Suppressor macrophage treated with lipopolysaccharide for 4 hours (primary cell): ENCODE measurements around the gene DNAJA4.
A peak's percentile ranks its signal among the peaks of the same experiment; 100 is the strongest.

ENCODE experiments used
- DNase-seq: peaks from one replicate; pipeline ENCODE4 v3.0.0-alpha.2; 2020

The DNAJA4 gene

DNA sequence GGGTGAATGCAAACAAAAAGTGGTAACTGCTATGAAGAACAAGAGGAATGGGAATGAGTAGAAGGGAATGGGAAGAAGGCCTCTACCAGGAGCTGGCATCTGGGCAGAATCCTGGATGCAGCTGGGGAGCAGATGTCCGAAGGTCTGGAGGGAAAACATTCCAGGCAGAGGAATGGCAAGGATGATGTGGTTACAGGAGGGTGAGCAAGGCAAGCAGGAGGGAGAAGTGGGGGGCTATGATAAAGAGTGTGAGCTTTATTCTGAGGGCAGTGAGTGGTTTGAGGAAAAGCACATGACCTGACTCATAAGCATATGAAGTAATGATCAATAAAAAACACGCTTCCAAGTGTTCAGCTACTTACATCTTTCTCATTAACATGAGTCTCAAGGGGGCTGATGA lies 18.0 kb downstream of the DNAJA4 start:
- DNase-seq = no peak

DNA sequence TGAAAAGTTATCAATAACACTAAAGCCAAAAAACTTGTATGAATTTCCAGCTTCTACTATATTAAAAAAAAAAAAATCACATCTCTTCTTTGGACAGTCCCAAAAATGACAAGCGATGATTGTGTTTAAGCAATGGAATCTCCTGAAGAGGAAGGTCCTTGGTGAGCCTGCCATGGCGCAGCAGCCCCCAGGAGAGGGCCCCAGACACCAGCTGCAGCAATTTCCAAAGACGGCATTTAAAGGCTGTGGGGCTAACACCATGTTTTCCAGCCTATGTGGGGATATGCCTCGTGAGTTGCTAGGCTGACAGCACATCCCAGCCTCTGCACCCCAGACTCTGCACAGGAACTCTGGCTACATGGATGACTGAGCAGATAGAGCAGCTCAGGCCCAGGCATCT lies 20.4 kb downstream of the DNAJA4 start:
- no peak for DNase-seq

DNA sequence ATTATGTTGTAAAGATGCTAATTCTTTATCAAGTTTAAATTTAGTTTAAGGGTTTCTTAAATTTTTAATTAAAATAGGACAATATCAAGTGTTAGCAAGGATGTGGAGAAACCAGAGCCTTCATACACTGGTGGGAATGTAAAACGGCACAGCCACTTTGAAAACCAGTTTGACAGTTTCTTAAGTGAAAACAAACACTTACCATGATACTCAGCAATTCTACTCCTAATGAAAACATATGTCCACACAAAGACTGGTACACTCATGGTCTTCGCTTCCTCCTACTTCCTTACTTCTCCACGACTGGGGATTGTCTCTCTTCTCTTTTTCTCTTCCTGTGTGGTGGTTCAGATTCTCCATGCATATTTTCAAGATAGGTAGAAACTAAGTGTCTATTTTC lies 25.9 kb downstream of the DNAJA4 start:
- DNase-seq = no peak

DNA sequence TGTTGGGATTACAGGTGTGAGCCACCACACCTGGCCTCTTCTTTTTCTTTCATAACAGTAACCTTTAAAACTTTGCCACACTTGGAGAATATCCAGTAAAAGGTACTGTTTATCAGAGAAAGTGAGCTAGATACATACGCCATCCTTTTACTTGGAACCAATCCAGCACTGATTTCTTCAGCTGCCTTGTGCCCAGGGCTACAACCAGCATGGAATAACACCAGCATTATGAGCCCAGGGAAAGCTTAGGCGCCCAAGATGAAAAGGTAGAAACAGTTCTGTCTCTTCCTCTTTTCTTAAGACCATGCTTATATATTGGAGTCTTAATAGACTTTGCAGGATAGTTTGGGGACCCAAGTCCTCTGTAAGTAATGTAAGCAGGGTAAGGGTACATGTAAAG lies 26.7 kb downstream of the DNAJA4 start:
- DNase-seq = no peak

DNA sequence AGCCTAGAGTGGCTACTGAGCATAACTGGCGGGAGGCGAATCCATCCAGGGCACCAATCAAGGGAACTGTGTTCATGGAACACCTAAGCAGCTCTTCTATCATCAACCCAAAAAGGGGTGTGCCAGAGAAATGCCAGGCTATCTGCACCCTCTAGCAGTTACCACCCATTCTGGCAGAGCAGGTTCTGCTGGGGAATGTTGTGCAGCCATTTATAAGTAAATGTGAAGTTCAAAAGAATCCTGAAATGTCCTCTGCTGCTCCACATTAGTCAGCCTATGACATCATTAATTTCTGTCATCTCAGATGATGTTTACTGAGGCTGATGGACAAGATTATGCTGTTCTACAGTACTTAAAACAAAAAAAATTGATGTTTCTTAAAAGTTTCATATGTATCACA lies 27.3 kb downstream of the DNAJA4 start:
- DNase-seq = no peak

DNA sequence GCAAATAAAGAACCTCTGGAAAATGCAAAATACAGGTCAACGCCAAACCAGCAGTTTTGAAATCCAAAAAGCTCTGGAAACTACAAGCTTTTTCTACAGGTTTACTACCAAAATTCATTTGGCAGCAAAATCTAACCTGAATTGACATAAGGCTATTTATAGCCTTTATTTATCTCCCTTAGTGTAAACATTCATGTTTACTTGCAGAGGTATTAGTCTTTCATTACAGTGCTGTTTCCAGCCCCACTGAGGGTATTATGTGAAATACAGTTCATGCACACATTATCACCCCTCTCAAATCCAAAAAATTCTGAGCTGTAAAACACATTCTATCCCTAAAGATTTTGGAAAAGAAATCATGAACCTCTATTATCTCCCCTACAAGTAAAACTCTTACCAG lies 27.9 kb downstream of the DNAJA4 start:
- DNase-seq = no peak

DNA sequence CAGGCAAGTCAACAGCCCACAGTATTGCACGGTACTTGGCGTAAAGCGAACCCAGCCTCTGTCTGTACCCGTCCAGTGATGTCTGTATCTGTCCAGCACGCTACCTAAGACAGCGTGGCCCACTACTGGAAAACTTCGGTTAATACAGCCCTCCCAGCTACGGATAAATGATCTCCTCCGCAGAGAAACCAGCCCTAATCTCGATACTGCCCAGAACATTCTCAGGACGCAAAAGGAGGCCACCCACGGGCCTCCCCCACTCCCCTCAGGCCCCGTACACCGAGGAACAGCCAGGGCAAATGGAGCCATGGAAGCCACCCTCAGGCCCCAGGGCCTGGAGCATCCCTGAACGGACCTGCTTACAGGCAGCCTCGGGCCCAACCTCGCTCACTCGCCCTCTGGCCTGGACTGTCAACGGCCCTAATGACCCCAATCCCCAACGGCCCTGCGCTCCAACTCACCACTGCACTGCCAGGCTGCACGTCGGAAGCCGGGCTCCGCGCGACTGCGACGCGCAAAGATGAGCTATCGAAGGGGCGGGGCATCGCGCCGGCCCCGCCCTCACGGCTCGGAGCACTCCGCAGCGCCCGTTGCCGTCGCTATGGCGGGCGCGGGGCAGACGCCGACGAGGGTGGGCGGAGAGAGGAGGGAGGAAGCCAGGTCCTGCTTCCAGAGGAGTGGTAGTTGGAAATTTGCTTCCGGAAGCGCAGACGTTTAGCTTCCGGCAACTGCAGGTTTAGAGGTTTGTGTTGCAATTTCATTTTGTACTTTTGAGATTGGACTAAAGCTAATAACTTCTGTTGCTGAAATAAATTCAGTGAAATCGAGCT lies 35.0 kb downstream of the DNAJA4 start, which contains the start of gene SKIC8:
Gene SKIC8 (minus strand): TSS at position 509 of the 830 bp plus-strand sequence. CDS start 3,923 bp downstream, outside the sequence.
- DNase-seq = peak; percentile 97

DNA sequence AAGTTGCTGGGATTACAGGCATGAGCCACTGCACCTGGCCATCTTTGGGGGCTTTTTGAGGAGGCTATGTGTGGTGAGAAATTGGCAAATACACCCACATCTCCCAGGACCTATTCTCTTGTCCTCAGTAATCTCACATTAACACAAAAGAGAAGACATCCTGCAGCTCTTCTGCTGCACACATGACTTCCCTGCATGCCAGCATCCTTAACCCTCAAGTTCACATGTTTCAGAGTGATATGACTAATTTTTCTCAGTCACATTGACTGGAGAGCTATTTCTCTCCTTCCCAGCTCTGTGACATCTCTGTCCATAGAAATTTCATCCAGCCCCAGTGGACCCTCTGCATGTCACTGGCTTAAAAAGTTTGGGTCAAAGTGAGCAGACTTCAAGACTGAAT lies 37.0 kb downstream of the DNAJA4 start:
- peak; percentile 23 for DNase-seq

DNA sequence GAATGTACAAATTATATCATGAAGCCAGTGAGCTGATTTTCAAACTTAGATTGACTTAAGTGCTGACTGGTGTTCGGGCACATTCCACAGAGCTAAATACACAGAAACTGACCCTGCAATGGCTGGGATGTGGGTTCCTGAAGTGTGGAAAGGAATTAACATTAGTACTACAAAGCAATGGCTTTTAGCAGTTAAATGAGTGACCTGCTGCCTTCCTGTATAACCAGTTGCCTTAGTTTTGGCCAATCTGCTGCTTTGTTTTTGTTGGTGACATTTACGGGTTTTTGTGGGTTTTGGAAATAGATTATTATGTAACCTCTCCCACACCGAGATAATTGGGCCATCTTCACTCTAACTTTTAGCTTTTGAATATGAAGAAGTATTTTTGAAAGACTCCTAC lies 37.5 kb downstream of the DNAJA4 start:
- DNase-seq = peak; percentile 27

DNA sequence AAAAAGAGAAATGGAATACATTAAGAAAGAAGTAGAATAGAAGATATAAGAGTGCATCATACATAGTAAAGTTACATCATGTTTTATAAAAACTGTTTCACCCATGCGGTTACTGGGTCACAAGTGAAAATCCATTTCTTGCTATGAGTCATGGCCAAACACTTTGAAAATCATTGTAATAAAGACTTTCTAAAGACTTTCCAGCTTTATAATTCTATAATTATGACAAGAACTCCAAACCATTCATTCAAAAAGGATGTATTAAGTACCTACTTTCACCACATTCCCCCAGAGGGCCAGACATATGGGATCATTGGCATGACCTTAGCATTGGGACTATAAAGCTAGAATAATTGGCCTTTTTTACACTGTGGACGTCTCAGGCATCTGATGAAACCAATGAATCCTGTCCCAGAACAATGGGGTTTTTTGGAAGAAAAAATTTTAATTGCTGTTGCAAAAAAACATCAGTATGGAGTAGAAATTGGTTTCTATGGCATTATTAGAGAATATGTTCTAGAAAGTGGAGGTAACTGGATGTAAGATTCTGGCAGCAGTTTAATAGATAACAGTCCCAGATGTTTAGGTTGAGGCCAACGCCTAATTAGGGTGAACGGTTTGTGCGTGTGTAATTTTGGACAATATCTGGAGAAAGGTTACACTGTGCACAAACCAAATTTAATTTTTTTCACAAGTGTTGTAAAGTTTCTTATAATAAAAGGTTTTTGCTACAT lies 38.4 kb downstream of the DNAJA4 start:
- DNase-seq = peak; percentile 66

DNA sequence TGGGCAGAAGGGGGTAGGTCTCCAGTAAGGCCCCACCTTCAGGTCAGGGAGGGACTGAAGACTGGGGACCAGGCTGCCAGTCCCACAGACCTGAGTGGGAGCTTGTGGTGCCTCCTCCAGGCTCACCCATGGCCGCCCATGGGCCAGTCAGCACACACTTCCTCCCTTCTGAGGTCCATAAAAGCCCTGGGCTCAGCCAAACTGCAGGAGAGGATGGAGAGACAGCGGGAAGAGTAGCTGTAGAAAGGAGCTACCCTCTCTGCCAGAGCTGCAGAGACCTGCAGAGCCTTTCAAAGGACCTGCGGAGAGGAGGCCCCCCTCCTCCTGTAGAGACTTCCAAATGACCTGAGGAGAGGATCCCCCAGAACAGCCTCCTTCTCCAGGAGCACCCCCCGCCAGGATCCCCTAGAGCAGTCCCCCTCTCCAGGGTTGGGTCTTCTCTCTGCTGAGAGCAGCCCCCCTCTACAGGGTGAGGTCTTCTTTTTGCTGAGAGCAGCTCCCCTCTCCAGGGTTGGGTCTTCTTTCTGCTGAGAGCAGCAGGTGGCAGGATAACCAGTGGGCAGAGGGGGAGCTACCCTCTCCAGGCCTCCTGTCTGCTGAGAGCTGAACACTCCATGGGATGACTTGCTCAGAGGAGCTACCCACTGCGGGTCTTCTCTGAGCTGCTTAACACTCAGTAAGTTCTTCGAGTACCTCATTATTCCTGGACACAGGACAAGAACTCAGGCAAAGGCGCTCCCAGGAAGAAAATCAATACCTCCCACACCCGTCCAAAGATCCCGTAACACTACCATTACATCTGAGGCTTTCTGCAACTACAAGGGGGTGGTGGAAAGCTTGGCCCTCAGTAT lies 40.1 kb downstream of the DNAJA4 start:
- DNase-seq = no peak

DNA sequence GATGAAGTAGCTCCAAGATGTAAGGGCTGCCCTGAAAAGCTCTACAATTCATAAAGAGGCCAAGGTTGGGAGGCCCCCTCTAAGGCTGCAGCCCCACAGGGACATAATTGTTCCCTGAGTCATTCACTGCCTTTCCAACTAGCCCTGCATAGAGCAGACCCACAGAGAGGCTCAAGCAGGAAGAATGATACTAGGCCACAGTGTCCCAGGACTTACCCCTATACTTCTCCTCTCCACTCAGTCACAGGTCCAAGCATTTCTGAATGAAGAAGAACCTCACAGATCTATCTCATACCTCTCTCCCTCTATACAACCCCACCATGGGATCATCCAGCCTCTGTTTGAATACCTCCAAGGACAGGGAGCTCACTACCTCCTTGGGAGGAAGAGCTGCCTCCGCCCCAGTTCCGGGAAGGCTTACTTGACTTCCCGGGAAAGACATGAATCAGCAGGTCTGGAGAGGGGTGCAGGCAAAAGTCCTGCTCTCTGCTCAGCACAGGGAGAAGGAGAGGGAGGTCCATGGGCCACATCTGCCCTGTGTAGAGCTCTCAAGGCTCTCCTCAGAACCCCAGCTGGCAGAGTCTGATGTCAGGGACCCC lies 41.9 kb downstream of the DNAJA4 start:
- no peak for DNase-seq

DNA sequence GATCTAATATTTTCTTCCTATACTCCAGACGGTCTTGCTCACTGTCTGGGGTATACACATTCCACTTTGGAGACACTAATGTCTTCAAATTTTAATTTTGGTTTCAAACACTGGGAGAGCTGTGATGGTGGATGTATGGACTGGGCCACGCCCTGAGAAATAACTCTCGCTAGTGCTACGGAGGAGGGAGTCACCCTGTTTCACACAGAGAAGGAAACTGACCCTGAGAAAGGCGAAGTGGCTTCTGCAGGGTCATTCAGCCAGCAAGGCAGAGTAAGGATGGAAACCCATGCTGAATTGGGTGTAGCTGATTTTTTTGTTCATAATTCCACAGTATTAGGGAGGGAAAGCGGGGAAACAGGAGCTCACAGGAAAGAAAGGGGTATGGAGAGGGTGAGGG lies 43.6 kb downstream of the DNAJA4 start:
- DNase-seq = peak; percentile 6

DNA sequence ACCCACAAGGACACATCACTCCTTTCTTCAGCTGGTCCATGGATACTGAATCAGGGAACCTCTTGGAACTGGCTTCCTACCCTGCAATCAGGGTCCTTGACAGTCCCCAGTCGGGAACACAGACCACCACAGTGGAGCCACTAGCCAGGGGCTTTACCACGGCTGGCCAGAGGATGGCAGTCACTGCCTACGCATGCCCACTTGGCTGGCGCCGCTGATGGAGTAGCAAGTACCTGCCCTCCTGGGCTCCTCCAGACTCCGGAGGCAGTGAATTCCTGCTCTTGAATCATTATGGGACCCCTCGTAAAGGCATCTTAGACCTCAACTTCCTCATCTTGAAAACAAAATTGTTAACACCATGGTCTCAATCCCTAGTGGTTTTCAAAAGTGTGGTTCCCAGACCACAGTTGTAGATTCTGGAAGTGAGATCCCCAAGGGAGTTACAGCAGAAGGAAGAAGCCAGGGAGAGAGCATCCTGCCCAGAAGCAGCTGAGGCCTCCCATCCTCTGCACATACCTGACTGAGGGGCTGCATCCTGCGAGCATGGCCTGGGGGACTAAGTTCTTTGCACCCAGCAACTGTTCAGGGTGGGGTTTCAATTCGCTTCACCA lies 44.2 kb downstream of the DNAJA4 start:
- peak; percentile 74 for DNase-seq

DNA sequence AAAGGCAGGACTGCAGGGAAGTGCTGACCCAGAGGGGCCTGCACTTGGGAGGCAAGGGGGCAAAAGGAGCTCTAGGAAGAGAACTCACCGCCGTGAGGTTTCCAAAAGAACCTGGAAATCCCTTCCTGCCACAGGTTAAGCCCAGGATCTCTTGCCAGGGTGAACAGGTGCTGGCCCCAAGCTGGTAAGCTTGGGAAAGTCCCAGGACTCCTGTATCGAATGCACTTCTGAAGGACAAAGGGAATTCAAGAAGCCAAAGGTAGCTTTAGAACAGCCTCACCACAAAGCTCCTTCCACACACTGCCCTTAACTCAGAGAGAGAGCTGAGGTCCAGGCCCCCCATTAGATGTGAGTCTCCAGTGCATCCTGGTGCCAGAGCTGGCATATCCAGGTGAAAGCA lies 46.9 kb downstream of the DNAJA4 start:
- DNase-seq = no peak

DNA sequence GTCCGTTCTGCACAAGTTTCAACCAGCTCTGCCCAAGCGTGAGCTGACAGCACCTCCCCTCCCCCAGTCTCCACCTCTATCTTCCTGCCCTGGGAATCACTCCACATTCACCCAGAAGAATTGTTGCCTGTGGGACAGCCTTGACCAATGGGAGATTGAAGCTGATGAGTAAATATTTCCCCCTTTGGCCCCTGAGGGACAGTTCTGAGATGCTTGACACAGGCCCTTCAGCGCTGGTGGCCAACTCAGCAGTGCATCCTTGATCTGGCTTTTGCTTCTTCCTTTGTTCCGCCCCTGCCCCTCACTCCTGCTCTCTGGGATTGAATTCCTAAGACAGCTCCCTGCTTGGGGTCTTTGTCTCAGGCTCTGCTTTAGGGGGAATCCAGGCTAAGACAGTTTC lies 48.2 kb downstream of the DNAJA4 start:
- DNase-seq = no peak

DNA sequence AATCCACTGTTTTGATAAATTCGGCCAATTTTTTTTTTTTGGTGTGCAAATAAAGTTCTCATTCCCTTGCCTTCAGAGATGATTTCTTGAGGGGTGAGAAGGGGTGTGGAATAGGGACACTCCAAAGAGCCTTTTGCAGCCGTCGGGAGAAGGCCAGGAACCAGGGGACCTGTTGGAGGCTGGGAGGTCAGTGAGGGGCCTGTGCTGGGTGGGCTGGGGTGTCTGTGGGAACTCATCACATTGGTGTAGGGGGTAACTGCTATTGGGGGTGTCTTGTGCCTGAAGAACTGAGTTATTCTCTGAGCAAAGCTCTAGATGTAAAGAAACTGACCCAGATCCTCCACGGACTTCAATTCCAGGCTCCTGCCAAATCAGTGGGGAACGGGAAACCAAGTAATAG lies 48.6 kb downstream of the DNAJA4 start:
- DNase-seq = no peak

DNA sequence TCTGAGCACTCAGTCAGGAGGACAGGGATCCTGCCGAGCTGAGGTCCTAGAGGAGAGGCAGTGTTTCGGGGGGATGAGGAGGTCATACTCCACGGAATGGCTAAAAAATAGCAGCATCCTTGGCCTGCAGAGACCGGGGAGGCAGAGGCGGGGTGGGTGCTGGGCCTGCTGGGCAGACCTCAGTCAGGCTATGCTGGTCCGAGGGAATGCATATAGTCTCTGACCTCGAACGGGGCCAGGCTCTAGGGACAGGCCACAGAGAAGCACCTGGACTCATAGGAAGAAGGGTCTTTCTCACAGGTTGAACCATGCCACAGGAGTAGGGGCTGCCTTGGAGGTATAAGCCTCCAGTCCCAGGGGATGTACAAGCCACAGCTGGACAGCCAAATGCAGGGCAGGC lies 49.0 kb downstream of the DNAJA4 start:
- no peak for DNase-seq

DNA sequence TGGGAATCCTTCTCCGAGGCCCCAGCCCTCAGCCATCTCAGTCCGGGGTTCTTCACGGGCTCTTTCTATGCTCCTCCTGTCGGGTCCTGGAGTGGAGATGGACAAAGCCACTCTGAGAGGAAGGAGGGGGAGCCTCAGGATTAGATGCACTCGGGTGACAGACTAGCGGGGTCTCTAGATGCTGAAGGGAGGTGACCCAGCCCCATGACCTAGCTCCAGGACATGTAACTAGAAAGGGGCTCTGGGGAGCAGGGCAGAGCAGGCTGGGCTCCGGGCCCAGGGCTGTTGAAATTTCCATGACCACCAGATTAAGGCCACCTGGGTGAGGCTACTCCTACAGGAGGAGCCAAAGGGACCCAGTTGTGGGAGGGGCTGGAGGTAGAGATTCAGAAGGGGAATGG lies 49.8 kb downstream of the DNAJA4 start:
- DNase-seq = no peak

DNA sequence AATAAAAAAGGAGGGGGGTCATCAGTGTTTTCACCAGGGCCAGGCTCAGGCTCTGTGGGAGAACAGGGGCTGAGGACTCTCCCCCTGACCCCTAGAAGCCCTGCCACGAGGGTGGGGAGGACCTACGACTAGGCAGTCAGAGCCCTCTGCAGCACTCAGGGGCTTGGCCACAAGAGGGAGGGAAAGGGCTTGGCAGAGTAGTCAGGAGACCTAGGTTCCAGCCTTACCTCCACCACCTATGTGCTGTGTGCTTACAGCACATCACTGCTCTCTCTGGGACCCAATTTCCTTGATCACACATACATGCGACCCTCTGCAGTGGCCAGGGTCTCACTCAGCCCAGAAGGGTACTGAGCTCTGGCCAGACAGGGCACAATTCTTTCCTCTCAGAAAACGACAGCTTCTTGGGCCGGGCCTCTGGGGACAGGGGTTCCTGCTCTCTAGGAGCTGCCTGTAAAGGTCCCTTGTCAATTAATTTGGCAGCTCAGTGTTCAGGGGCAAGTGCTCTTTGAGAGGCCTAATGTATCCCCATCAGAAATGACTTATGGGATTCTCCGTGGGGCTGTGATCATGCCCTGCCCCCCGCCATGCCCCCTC lies 51.4 kb downstream of the DNAJA4 start:
- DNase-seq = peak; percentile 21

DNA sequence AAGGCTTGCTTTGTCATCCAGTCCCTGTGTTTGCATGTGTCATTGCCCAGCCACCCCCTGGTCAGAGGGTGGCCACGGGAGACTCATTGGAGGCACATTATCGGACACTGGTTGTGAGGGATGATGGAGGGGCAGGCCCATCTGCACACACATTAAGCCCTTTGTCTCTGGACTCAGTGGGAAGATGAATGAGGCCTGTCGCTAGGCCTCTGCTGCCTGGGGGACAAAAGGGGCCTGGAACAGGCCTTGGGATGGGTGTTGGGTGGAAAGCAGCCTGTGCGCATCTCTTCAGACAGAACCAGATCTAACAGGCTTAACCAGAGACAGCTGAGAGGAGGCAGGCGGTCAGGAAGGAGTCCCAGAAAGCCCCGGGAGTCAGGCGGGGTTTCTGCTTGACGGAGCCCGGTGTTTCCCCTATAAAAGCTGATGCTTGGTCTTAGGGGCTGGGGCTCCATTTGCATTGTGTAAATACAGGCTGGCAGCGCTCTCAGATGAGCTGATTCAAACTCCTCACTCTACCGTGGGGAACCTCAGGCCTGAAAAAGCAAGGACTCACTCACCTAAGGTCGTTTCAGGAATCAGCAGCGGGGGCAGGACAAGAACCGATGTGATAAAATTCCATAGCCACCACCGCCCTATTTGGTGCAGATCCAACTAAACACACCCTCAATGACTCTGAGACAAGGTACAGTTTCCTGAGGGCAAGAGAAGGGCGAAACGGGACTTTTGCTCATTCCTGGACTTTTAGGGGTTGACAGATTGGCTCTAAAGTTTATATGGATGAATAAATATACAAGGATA lies 52.1 kb downstream of the DNAJA4 start:
- DNase-seq = no peak
